Measurements from ENCODE around the gene CSTB.

Gene CSTB

DNA sequence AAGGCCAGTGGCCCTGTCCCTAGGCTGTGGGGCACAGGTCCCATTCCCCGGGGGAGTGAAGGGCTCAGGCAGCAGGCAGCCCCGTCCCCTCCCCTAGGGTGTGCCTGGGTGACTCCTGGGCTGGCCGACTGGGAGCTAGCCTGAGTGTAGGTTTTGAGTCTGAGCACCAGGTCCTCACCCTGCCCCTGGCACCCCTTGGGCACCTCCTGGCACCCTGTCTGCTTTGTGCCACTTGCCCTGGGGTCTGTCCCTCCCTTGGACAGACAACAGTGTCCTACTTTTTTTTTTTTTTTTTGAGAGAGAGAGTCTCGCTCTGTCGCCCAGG is 37.5 kb upstream of the CSTB start:
- TF ChIP-seq, protein P1, sequence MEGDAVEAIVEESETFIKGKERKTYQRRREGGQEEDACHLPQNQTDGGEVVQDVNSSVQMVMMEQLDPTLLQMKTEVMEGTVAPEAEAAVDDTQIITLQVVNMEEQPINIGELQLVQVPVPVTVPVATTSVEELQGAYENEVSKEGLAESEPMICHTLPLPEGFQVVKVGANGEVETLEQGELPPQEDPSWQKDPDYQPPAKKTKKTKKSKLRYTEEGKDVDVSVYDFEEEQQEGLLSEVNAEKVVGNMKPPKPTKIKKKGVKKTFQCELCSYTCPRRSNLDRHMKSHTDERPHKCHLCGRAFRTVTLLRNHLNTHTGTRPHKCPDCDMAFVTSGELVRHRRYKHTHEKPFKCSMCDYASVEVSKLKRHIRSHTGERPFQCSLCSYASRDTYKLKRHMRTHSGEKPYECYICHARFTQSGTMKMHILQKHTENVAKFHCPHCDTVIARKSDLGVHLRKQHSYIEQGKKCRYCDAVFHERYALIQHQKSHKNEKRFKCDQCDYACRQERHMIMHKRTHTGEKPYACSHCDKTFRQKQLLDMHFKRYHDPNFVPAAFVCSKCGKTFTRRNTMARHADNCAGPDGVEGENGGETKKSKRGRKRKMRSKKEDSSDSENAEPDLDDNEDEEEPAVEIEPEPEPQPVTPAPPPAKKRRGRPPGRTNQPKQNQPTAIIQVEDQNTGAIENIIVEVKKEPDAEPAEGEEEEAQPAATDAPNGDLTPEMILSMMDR (IDR thresholded peaks at IDR 0.05; ENCODE audit: control insufficient read depth, insufficient read depth, low read depth, low read length, missing control alignments), result no peak
- H3K4me3 ChIP-seq (ENCODE audit: control insufficient read depth, low read depth, low read length), result no peak overlapping the region
- no peak for DNase-seq (ENCODE audit: low read depth)

DNA sequence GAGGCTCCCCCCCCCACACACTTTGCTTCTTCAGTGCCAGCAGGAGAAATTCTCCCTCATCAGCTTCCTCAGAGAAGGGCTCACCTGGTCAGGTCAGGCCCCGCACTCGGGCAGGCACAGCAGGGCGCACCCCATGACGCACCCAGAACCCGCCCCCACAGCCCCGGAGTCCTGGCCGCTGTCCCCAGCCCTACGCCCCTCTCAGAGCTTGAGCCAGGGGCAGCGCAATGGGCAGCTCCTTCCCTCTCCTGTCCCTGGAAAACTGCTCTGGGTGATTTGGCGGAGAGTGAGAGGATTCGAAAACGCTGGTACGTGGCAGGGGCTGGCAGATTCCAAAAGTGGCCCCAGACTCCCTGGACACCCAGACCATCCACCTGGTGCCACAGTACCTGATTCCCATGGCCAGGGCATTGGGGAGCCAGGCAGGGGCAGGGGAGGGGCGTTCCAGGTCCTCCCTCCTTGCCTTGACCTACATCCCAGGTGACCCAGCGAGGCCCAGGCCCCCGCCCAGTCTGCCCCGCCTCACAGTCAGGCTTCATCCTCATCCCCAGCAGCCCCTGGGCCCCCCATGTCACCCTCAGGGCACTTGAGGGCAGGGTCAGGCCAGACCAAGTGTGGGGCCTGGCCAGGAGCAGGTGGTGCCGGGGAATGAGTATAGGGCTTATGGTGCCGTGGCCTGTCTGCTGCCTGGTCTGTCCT is 37.0 kb upstream of the CSTB start:
- no peak for DNase-seq (ENCODE audit: low read depth)
- TF ChIP-seq, protein P1 (IDR thresholded peaks at IDR 0.05; ENCODE audit: control insufficient read depth, insufficient read depth, low read depth, low read length, missing control alignments), result no peak
- H3K4me3 ChIP-seq (ENCODE audit: control insufficient read depth, low read depth, low read length), result no peak overlapping the region

DNA sequence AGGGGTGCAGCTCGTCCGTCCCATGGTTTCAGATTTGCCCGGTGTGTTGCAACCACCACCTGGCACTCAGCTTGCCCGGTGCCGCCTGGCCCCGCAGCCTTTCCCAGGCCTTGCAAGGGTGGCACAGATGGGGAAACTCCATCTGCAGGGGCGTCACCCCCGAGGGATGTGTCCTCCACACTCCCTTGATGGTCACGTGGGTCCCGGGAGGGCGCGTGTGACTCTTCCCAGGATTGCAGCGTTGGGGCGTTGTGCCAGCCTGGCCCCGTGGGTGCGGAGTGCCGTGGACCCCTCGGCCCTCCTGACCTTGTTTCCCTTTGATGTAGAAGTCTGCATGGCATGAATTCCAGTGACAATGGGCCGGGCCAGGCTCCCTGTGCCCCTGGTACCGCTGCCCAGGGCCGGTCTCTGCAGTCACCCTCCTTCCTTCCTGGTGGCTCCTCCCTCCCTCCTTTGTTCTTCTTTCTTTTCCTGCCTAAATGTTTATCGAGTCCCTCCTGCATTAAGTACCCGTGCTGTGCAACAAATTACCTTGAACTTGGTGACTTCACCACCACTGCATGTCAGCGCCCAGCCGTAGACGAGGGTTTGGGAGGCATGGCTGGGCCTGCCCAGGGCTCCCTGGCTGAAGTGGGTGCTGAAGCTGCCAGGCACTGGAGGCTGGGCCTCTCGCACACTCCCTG is 36.2 kb upstream of the CSTB start:
- DNase-seq (ENCODE audit: low read depth), result no peak
- TF ChIP-seq, protein P1 (IDR thresholded peaks at IDR 0.05; ENCODE audit: control insufficient read depth, insufficient read depth, low read depth, low read length, missing control alignments), result no peak
- H3K4me3 ChIP-seq (ENCODE audit: control insufficient read depth, low read depth, low read length), result no peak overlapping the region

DNA sequence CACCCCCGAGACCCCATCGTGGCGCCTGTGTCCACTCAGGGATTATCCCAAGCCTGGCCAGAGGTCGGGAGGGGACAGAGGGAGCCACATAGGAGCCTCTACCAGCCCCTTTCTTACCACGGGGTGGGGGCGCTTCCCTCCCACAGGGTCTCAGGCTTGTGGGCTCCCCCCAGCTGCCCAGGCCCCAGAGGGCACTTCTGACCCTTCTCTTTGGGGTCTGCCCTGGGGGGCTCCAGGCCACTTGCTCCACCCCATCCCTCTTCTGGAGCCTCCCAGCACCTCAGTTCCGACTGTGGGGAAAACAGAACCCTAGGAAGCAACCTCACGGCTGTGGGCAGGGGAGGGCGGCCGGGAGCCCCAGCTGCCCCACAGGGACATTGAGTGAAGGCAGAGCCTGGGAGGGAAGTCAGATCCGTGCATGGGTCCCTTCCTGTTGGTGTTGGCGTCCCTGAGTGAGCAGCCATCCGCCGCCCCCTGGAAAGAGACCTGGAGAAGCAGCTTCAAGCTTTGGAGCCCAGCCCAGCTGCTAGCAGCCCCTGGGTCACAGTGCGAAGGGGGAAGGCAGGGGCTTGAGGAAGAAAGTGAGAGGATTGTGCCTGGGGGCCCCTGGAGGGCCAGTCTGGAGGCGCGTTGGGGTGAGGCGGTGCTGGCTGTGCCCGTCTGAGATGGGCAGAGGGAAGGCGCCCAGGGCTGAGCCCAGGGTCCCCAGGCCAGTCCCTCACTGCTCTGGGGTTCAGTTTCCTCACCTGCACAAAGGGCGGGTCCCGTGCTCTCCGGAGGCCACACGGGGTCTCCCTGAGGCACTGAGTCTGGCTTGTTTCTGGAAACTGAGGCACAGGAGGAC is 35.4 kb upstream of the CSTB start:
- TF ChIP-seq, protein P1 (IDR thresholded peaks at IDR 0.05; ENCODE audit: control insufficient read depth, insufficient read depth, low read depth, low read length, missing control alignments), result no peak
- DNase-seq (ENCODE audit: low read depth), result no peak
- H3K4me3 ChIP-seq (ENCODE audit: control insufficient read depth, low read depth, low read length), result no peak overlapping the region

DNA sequence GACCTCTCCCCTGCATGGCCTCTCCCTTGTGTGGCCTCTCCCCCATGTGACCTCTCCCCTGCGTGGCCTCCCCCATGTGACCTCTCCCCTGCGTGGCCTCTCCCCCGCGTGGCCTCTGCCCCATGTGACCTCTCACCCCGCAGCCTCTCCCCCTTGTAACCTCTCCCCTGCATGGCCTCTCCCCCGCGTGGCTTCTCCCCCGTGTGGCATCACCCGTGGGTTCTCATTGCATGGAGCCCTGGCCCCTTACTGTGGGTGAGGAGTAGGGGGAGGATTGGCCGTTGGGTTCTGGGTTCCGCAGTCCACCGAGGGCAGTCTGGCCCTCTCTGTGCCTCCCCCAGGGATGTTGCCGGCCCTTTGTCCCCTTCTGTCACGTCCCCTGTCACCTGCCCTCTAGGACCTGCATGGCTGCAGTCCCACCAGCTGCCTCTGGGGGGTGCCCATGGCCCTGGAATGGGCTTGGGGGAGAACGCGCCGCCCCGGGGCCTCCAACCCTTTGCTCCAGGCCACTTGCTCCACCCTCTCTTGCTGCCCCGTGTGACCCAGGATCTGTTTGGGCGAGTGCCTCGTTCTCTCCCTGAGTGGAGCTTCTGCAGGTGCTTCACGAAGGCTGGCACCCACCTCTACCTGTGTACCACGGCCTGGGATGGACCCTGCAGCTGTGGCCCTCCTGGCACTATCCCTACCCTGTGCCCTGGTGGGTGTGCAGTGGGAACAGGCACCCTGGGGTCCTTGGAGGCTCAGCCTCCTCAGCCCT is 34.6 kb upstream of the CSTB start:
- H3K4me3 ChIP-seq (ENCODE audit: control insufficient read depth, low read depth, low read length), result no peak overlapping the region
- TF ChIP-seq, protein P1 (IDR thresholded peaks at IDR 0.05; ENCODE audit: control insufficient read depth, insufficient read depth, low read depth, low read length, missing control alignments), result peak; percentile 97
- DNase-seq (ENCODE audit: low read depth), result no peak

DNA sequence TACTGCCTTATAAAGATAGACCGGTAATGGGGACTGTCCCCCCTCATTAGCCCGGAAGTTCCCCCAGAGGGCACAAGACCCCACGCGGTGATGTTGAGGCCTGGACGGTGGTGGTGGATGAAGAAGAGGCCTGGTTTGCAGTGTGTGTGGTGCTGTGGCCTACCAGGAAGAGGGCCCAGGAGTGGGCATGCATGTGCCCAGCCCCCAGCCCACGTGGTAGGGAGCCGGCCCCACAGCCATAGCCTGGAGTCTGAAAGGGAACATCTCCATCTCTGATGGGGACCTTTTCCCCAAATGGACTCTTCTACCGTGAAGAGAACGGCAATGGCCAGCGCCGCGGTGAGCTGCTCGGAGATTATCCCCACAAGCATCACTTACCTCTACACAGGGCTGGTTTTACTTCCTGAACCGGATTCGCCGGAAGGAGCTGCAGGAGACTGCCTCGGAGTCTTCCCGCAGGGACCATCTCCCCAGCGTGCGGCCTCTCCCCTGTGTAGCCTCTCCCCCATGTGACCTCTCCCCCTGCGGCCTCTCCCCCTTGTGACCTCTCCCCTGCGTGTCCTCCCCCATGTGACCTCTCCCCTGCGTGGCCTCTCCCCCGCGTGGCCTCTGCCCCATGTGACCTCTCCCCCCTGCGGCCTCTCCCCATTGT is 33.9 kb upstream of the CSTB start:
- H3K4me3 ChIP-seq (ENCODE audit: control insufficient read depth, low read depth, low read length), result no peak overlapping the region
- no peak for DNase-seq (ENCODE audit: low read depth)

More for the DNA sequence above, 33.9 kb upstream of the CSTB start:
- TF ChIP-seq, protein P1 (IDR thresholded peaks at IDR 0.05; ENCODE audit: control insufficient read depth, insufficient read depth, low read depth, low read length, missing control alignments), result no peak

Data from AG09309 (cell line).